Upper lobe of right lung (tissue), 1 donor: ENCODE data around the gene NUCB1. TPM values are rescaled to one million over a fixed set of nuclear protein-coding genes. Genes with fewer than 3 reads are reported as not detected.
"Not testable (repeated sequence)": the region's sequence is repeated elsewhere in the genome, so short reads cannot be mapped to it uniquely, and the experiment has no call there.

Experiments used
- ATAC-seq: fragments of 200-7000 bp; cut with Tn5 transposase; one replicate; pipeline ENCODE4 v1.9.1; 2020; ENCODE audit warnings: mild to moderate bottlenecking, moderate library complexity
- DNase-seq: peaks from one replicate; pipeline ENCODE4 v3.0.0-alpha.2; 2020
- H3K27ac ChIP-seq: fragments of 200-600 bp; one replicate; pipeline ENCODE4 v1.8.0; 2022
- H3K27me3 ChIP-seq: fragments of 200-600 bp; one replicate; pipeline ENCODE4 v1.8.0; 2022; ENCODE audit warnings: mild to moderate bottlenecking
- H3K36me3 ChIP-seq: fragments of 200-600 bp; one replicate; pipeline ENCODE4 v1.8.0; 2022
- H3K4me1 ChIP-seq: fragments of 200-600 bp; one replicate; pipeline ENCODE4 v1.8.0; 2022
- H3K4me3 ChIP-seq: fragments of 200-600 bp; one replicate; pipeline ENCODE4 v1.8.0; 2022; ENCODE audit warnings: mild to moderate bottlenecking
- H3K9me3 ChIP-seq: fragments of 200-600 bp; one replicate; pipeline ENCODE4 v1.8.0; 2022
- CTCF ChIP-seq: fragments of 200-600 bp; IDR thresholded peaks from one replicate; pipeline ENCODE4 v1.8.0; 2022; ENCODE audit warnings: antibody characterized with exemption
- intact Hi-C: fragments of 100-400 bp; cut with DNase I; formaldehyde crosslinking; loops from one replicate; pipeline ENCODE4 v1.11.0; 2022
- total RNA-seq: library from RNA; stranded (reverse); fragmentation: NEBNext Ultra II Directional; extraction: Animal tissue kit (Norgen Biotek cat#: 25700); gene quantifications from one replicate; pipeline ENCODE4 v1.2.1, GENCODE V29; 2021
- donor health status: DM: no; HTN: yes; CAD: no; lungs with severe emphysema.

Gene NUCB1
- total RNA-seq, 1 donor from 2014 or later: 287 TPM

DNA sequence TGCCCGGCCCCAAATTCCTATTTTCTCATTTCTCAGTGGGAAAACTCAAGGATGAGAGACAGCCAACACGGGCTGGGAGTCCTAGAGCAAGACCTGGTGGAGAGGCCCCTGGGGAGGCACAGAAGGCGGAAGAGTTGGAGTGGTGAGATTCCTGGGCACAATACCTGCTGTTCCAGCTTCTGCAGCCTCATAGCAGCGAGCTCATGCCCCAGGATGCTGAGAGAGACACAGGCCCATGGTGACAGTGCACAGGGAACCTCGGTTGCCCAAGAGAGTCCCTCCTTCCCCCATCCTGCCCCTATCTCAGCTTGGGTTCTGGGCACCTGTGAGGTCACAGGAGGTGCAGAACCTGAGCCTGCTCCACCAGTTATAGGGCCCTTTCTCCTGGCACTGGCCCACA lies 2.9 kb upstream of the NUCB1 start:
- Histone ChIP-seq H3K9me3 (no peaks in the 10 kb centered on the region), H3K4me1 (peaks cover 30% of the 10 kb centered on the region), H3K27me3 (no peaks in the 10 kb centered on the region), H3K27ac (no peak overlapping the region), H3K4me3 (no peak overlapping the region), H3K36me3 (peaks cover 7% of the 10 kb centered on the region)
- no peak for TF ChIP-seq CTCF
- no peak for ATAC-seq
- DNase-seq: no peak
- intact Hi-C loops: no loop called here

GRCh38 chr19:48899386-48899749 lies 744 bp upstream of the NUCB1 start:
- peak overlapping the region; percentile 87 for H3K27ac ChIP-seq
- not testable (repeated sequence) for ATAC-seq

GRCh38 chr19:48900477-48901406 lies 630 bp downstream of the NUCB1 start:
- intact Hi-C loops: no loop called here
- Histone ChIP-seq H3K9me3 (no peaks in the 10 kb centered on the region), H3K36me3 (peaks cover 24% of the 10 kb centered on the region), H3K4me3 (peak overlapping the region; percentile 98), H3K4me1 (peaks cover 35% of the 10 kb centered on the region), H3K27ac (peak overlapping the region; percentile 87), H3K27me3 (no peaks in the 10 kb centered on the region)
- DNase-seq (no peak), ATAC-seq (no peak)
- TF ChIP-seq CTCF: no peak

More at GRCh38 chr19:48899386-48899749, 744 bp upstream of the NUCB1 start:
- Histone ChIP-seq H3K4me1 (peaks cover 39% of the 10 kb centered on the region), H3K4me3 (peak overlapping the region; percentile 98), H3K36me3 (peaks cover 11% of the 10 kb centered on the region)
- DNase-seq, H3K9me3 ChIP-seq, H3K27me3 ChIP-seq, intact Hi-C loops: not testable (repeated sequence)

- intact Hi-C loops, ATAC-seq: not testable (repeated sequence)
Observed at GRCh38 chr19:48902291-48902690, 2.2 kb downstream of the NUCB1 start.

DNA sequence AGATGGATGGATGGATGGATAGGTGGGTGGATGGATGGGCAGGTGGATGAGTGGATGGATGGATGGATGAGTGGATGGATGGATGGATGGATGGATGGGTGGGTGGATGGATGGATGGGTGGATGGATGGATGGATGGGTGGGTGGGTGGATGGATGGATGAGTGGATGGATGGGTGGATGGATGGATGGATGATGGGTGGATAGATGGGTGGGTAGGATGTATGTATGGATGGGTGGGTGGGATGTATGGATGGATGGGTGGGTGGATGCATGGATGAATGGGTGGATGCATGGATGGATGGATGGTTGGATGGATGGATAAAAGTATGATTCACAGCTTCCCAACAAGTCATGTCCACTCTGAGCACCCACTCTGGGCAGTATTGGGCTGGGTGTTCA lies 3.7 kb downstream of the NUCB1 start:
- ATAC-seq, H3K9me3 ChIP-seq, intact Hi-C loops, H3K27me3 ChIP-seq, H3K27ac ChIP-seq, DNase-seq, H3K4me3 ChIP-seq: not testable (repeated sequence)
- H3K36me3 ChIP-seq: peaks cover 46% of the 10 kb centered on the region
- peaks cover 41% of the 10 kb centered on the region for H3K4me1 ChIP-seq

More at GRCh38 chr19:48902291-48902690, 2.2 kb downstream of the NUCB1 start:
- DNase-seq, H3K4me3 ChIP-seq, H3K27ac ChIP-seq, H3K27me3 ChIP-seq, H3K9me3 ChIP-seq: not testable (repeated sequence)
- peaks cover 33% of the 10 kb centered on the region for H3K4me1 ChIP-seq
- peaks cover 36% of the 10 kb centered on the region for H3K36me3 ChIP-seq

- H3K36me3 ChIP-seq: peaks cover 64% of the 10 kb centered on the region
- no peak overlapping the region for H3K27ac ChIP-seq
- H3K4me3 ChIP-seq: no peak overlapping the region
- peaks cover 41% of the 10 kb centered on the region for H3K4me1 ChIP-seq
- intact Hi-C loops: no loop called here
- no peak for TF ChIP-seq CTCF
- no peak for DNase-seq
- H3K27me3 ChIP-seq: no peaks in the 10 kb centered on the region
- no peak for ATAC-seq
- H3K9me3 ChIP-seq: no peaks in the 10 kb centered on the region
Observed at GRCh38 chr19:48905664-48906063, 5.6 kb downstream of the NUCB1 start.

DNA sequence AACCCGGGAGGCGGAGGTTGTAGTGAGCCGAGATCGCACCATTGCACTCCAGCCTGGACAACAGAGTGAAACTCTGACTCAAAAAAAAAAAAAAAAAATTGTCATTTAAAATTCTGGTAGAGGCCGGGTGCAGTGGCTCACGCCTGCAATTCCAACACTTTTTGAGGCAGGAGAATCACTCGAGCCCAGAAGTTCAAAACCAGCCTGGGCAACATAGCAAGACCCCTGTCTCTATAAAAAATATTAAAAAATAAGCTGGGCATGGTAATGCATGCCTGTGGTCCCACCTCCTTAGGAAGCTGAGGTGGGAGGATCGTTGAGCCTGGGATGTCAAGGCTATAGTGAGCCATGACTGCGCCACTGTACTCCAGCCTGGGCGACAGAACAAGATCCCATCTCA lies 6.2 kb downstream of the NUCB1 start:
- Histone ChIP-seq H3K27me3 (no peaks in the 10 kb centered on the region), H3K36me3 (peaks cover 71% of the 10 kb centered on the region), H3K27ac (no peak overlapping the region), H3K4me1 (peaks cover 34% of the 10 kb centered on the region), H3K4me3 (no peak overlapping the region), H3K9me3 (no peaks in the 10 kb centered on the region)
- DNase-seq (no peak), ATAC-seq (no peak)
- intact Hi-C loops: no loop called here
- no peak for TF ChIP-seq CTCF
